ENCODE results near the gene STRN3. TPM values are rescaled to one million over a fixed set of nuclear protein-coding genes. Genes with fewer than 3 reads are reported as not detected.
A peak's percentile ranks its signal among the peaks of the same experiment; 100 is the strongest.

STRN3 gene
- total and polyA plus RNA-seq, 2 of the 8 experiments (the other 6 are each of a cell fraction or from before 2014, with no cell fraction given) = 8.7 to 38.1 TPM

GRCh38 chr14:31026450-31027235 is 464 bp upstream of the STRN3 start (continued):
- TF ChIP-seq CBX5 (IDR thresholded peaks at IDR 0.05; ENCODE audit: low read depth, low read length) = no peak
- TF ChIP-seq SUZ12 (IDR thresholded peaks at IDR 0.05; ENCODE audit: low read length) = no peak
- TF ChIP-seq KDM4A (IDR thresholded peaks at IDR 0.05; ENCODE audit: low read depth, low read length, severe bottlenecking) = no peak
- peak; percentile 72; the same call in 1 of the 2 replicates for TF ChIP-seq TAF1 (IDR thresholded peaks at IDR 0.05; ENCODE audit: low read depth, low read length)
- no peak for TF ChIP-seq GTF2F1 (IDR thresholded peaks at IDR 0.05; ENCODE audit: borderline replicate concordance, low read depth, low read length)
- TF ChIP-seq CREB1 (IDR thresholded peaks at IDR 0.05) = peak; percentile 66
- peak in 1 of 2 experiments; percentile 91; a peak in 2 of 3 replicates for TF ChIP-seq POLR2A (IDR thresholded peaks at IDR 0.05; ENCODE audit: control extremely low read depth in 1 of 2, low read depth in 2 of 2, low read length in 2 of 2)
- TF ChIP-seq EP300 (IDR thresholded peaks at IDR 0.05; ENCODE audit: borderline replicate concordance in 1 of 2, low read depth in 2 of 2, low read length in 2 of 2) = no peak
- peak; percentile 44; the same call in 1 of the 2 replicates for TF ChIP-seq RBBP5 (IDR thresholded peaks at IDR 0.05; ENCODE audit: borderline replicate concordance, low read depth, low read length)
- peak; percentile 81 for TF ChIP-seq SAP30 (IDR thresholded peaks at IDR 0.05; ENCODE audit: insufficient read depth, insufficient replicate concordance, low read length)

Data from H1 (cell line).